ENCODE results near the gene PEF1. TPM values are rescaled to one million over a fixed set of nuclear protein-coding genes. Genes with fewer than 3 reads are reported as not detected.

Gene PEF1
- total and polyA plus RNA-seq, 2 of the 8 experiments (the other 6 are each of a cell fraction or from before 2014, with no cell fraction given) = 35.2 to 69.2 TPM

GRCh38 chr1:31605908-31606427, 38.7 kb downstream of the PEF1 start:
- H3K56ac ChIP-seq (replicated peaks; ENCODE audit: insufficient read length, low read depth, low read length) = no peak overlapping the region
- no peak overlapping the region for H3K4me2 ChIP-seq (ENCODE audit: insufficient read depth in 1 of 2, low read depth in 2 of 2, low read length in 2 of 2)
- no peak overlapping the region for H4K5ac ChIP-seq (ENCODE audit: insufficient read length, low read depth, low read length)
- H2BK12ac ChIP-seq (ENCODE audit: low read depth, low read length) = no peak overlapping the region
- no peaks in the 10 kb centered on the region for H3K79me1 ChIP-seq (ENCODE audit: low read depth, low read length)
- no peaks in the 10 kb centered on the region for H4K20me1 ChIP-seq (replicated peaks in 1 of 2; ENCODE audit: control insufficient read depth in 1 of 2, insufficient read depth in 2 of 2, low read length in 2 of 2)
- no peak overlapping the region for H2BK15ac ChIP-seq (ENCODE audit: low read length)
- no peaks in the 10 kb centered on the region for H3K9me3 ChIP-seq (ENCODE audit: insufficient read depth in 2 of 2, low read depth in 1 of 2, low read length in 1 of 2)
- FAIRE-seq = no peak
- no peak for DNase-seq (ENCODE audit: low read depth in 1 of 2, low spot score in 2 of 2)
- H2AK5ac ChIP-seq (ENCODE audit: low read depth, low read length) = no peak overlapping the region
- H3K79me2 ChIP-seq (ENCODE audit: control insufficient read depth in 1 of 2, insufficient read depth in 2 of 2, low read length in 2 of 2) = no peaks in the 10 kb centered on the region
- H3K4me1 ChIP-seq (replicated peaks in 1 of 4; ENCODE audit: control insufficient read depth in 3 of 4, insufficient read depth in 4 of 4, low read length in 3 of 4) = no peaks in the 10 kb centered on the region
- H2BK120ac ChIP-seq (replicated peaks; ENCODE audit: low read depth, low read length) = no peak overlapping the region
- H4K8ac ChIP-seq (ENCODE audit: extremely low read depth, insufficient read depth, low read length) = no peak overlapping the region
- no peaks in the 10 kb centered on the region for H3K27me3 ChIP-seq (replicated peaks in 1 of 4; ENCODE audit: control insufficient read depth in 3 of 4, extremely low read depth in 1 of 4, insufficient read depth in 3 of 4, low read length in 3 of 4)
- no peaks in the 10 kb centered on the region for H3K23me2 ChIP-seq (ENCODE audit: low read depth, low read length)
- H2AFZ ChIP-seq (ENCODE audit: low read length) = no peak overlapping the region
- no peak overlapping the region for H3K18ac ChIP-seq (ENCODE audit: extremely low read depth, low read length)
- H3K4me3 ChIP-seq (ENCODE audit: extremely low read depth in 1 of 4, insufficient read depth in 2 of 4, low read depth in 3 of 4, low read length in 4 of 4) = no peak overlapping the region
- POLR2A ChIA-PET (ENCODE audit: partially characterized antibody) = no interaction called here
- no peaks in the 10 kb centered on the region for H3K36me3 ChIP-seq (ENCODE audit: control insufficient read depth in 2 of 4, insufficient read depth in 4 of 4, low read length in 3 of 4)
- CTCF ChIA-PET (ENCODE audit: partially characterized antibody) = interaction anchor here (0.6 to 3.2 kb wide), 7 partner anchors 9 to 359 kb away, joined by 3 to 15 read pairs (median 4); no protein-coding TSS in a partner anchor
- H3K4ac ChIP-seq (replicated peaks; ENCODE audit: insufficient read length, low read depth, low read length) = no peak overlapping the region
- H3K27ac ChIP-seq (ENCODE audit: low read depth, low read length) = no peak overlapping the region
- no peak overlapping the region for H2BK5ac ChIP-seq (ENCODE audit: low read depth, low read length)
- no peak overlapping the region for H4K91ac ChIP-seq (replicated peaks; ENCODE audit: insufficient read length, low read length)
- WGBS, 2 experiments (ENCODE audit: extremely low coverage in 1 of 2, insufficient coverage in 1 of 2, insufficient read length in 1 of 2, insufficient replicate concordance in 2 of 2, low coverage in 1 of 2, low lambda C conversion rate in 2 of 2, missing lambda C conversion rate in 1 of 2) = 83% methylated on average over 4 of the region's 4 CpGs; no CpG with 5 or more reads in 1 of the 2 experiments
- H3K14ac ChIP-seq (ENCODE audit: insufficient read length) = no peak overlapping the region
- H3K23ac ChIP-seq (ENCODE audit: insufficient read length) = no peak overlapping the region
- no peak overlapping the region for H2BK20ac ChIP-seq (ENCODE audit: low read length)
- no peak overlapping the region for H3K9ac ChIP-seq (replicated peaks in 1 of 4; ENCODE audit: extremely low read depth in 1 of 4, low read depth in 3 of 4, low read length in 3 of 4)
- TF ChIP-seq RAD21 (IDR thresholded peaks at IDR 0.05 in 1 of 2, conservative IDR thresholded peaks at IDR 0.05 in 1 of 2; ENCODE audit: low read depth in 2 of 2, low read length in 2 of 2) (no peak), ZNF274 (IDR thresholded peaks at IDR 0.05; ENCODE audit: borderline replicate concordance, extremely low read depth, low read length) (no peak), KDM1A (IDR thresholded peaks at IDR 0.05; ENCODE audit: borderline replicate concordance, low read length) (no peak), USF2 (IDR thresholded peaks at IDR 0.05; ENCODE audit: low read length) (no peak), EGR1 (IDR thresholded peaks at IDR 0.05; ENCODE audit: borderline replicate concordance, low read depth, low read length) (no peak), CEBPB (IDR thresholded peaks at IDR 0.05; ENCODE audit: low read depth, low read length) (no peak), MAFK (IDR thresholded peaks at IDR 0.05; ENCODE audit: low read depth, low read length) (no peak), KDM5A (IDR thresholded peaks at IDR 0.05; ENCODE audit: low read length) (no peak), ASH2L (IDR thresholded peaks at IDR 0.05; ENCODE audit: low read length) (no peak), TEAD4 (IDR thresholded peaks at IDR 0.05; ENCODE audit: low read depth, low read length) (no peak), GTF2F1 (IDR thresholded peaks at IDR 0.05; ENCODE audit: borderline replicate concordance, low read depth, low read length) (no peak), NANOG (IDR thresholded peaks at IDR 0.05; ENCODE audit: insufficient read depth, low read depth, low read length, poor library complexity, severe bottlenecking) (no peak)
- TF ChIP-seq, protein P1, sequence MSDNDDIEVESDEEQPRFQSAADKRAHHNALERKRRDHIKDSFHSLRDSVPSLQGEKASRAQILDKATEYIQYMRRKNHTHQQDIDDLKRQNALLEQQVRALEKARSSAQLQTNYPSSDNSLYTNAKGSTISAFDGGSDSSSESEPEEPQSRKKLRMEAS (IDR thresholded peaks at IDR 0.05) = no peak
